Measurements from ENCODE around the gene FHIT.

The FHIT gene

GRCh38 chr3:59878038-59878427 lies 1373.2 kb downstream of the FHIT start:
- DNase-seq = no peak

GRCh38 chr3:59877263-59878037 lies 1373.8 kb downstream of the FHIT start:
- no peak for DNase-seq

- DNase-seq = no peak
Observed at GRCh38 chr3:59876533-59877062, 1374.7 kb downstream of the FHIT start.

GRCh38 chr3:59873576-59874230 lies 1377.5 kb downstream of the FHIT start:
- no peak for DNase-seq

- no peak for DNase-seq
Observed at GRCh38 chr3:59872128-59872527, 1379.1 kb downstream of the FHIT start.

GRCh38 chr3:59867185-59868002 lies 1383.9 kb downstream of the FHIT start:
- no peak for DNase-seq

GRCh38 chr3:59866076-59866475 lies 1385.2 kb downstream of the FHIT start:
- DNase-seq = no peak

GRCh38 chr3:59865351-59865750 lies 1385.9 kb downstream of the FHIT start:
- no peak for DNase-seq

- no peak for DNase-seq
Observed at GRCh38 chr3:59862686-59863085, 1388.6 kb downstream of the FHIT start.

GRCh38 chr3:59857589-59858346 lies 1393.5 kb downstream of the FHIT start:
- peak; percentile 33 to 68 (median 58) for DNase-seq

GRCh38 chr3:59856934-59857460 lies 1394.3 kb downstream of the FHIT start:
- no peak for DNase-seq

GRCh38 chr3:59854061-59854709 lies 1397.1 kb downstream of the FHIT start:
- DNase-seq = no peak

- DNase-seq = no peak
Observed at GRCh38 chr3:59850417-59850816, 1400.8 kb downstream of the FHIT start.

- DNase-seq = no peak
Observed at GRCh38 chr3:59845386-59845785, 1405.9 kb downstream of the FHIT start.

- no peak for DNase-seq
Observed at GRCh38 chr3:59843821-59844220, 1407.4 kb downstream of the FHIT start.

GRCh38 chr3:59839810-59840515 lies 1411.3 kb downstream of the FHIT start:
- DNase-seq = no peak

GRCh38 chr3:59839283-59839682 lies 1412.0 kb downstream of the FHIT start:
- DNase-seq = no peak

GRCh38 chr3:59836531-59836930 lies 1414.7 kb downstream of the FHIT start:
- DNase-seq = no peak

GRCh38 chr3:59832702-59833101 lies 1418.5 kb downstream of the FHIT start:
- DNase-seq = no peak

- DNase-seq = no peak
Observed at GRCh38 chr3:59832241-59832640, 1419.0 kb downstream of the FHIT start.

- DNase-seq = no peak
Observed at GRCh38 chr3:59831394-59831793, 1419.9 kb downstream of the FHIT start.
